Keratinocyte (primary cell): Measurements from ENCODE around the gene TMEFF2. TPM values are rescaled to one million over a fixed set of nuclear protein-coding genes. Genes with fewer than 3 reads are reported as not detected.

Experiments used
- DNase-seq: peaks from one replicate; pipeline ENCODE4 v3.0.0-alpha.2; 2011; ENCODE audit warnings: low read depth, missing footprints, low spot score
- FAIRE-seq: peaks from 2 replicates; lab custom pipeline; 2011; peaks lifted over from hg19 to GRCh38; lab: Jason Lieb, UNC
- H2AFZ ChIP-seq: 2 replicates; pipeline ENCODE4 v1.6.0; 2012; ENCODE audit warnings: low read length, control low read depth, inconsistent platforms; ENCODE audit not compliant: control insufficient read depth
- H3K27ac ChIP-seq: 2 replicates; pipeline ENCODE4 v1.5.1; 2011; ENCODE audit warnings: low read length; ENCODE audit not compliant: control insufficient read depth, insufficient read depth
- H3K27me3 ChIP-seq: 3 replicates; pipeline ENCODE4 v1.6.0; 2011; ENCODE audit warnings: low read length; ENCODE audit not compliant: control insufficient read depth, insufficient read depth; ENCODE audit errors: extremely low read depth
- H3K36me3 ChIP-seq, 2 experiments: 2 replicates in 1 of 2; 3 replicates in 1 of 2; pipeline ENCODE4 v1.5.1; 2011; ENCODE audit warnings: low read length in 2 of 2, mild to moderate bottlenecking in 1 of 2; ENCODE audit not compliant: control insufficient read depth in 2 of 2, insufficient read depth in 2 of 2; ENCODE audit errors: extremely low read depth in 1 of 2
- H3K4me1 ChIP-seq: 3 replicates; pipeline ENCODE4 v1.5.1; 2011; ENCODE audit warnings: low read length; ENCODE audit not compliant: control insufficient read depth, insufficient read depth; ENCODE audit errors: extremely low read depth
- H3K4me2 ChIP-seq: 3 replicates; pipeline ENCODE4 v1.6.0; 2011; ENCODE audit warnings: low read depth, low read length; ENCODE audit not compliant: control insufficient read depth, insufficient read depth; ENCODE audit errors: extremely low read depth
- H3K4me3 ChIP-seq, 3 experiments: fragments of 200-600 bp in 1 of 3; sonication (generic) in 1 of 3; 2 replicates in 2 of 3; 3 replicates in 1 of 3; pipeline ENCODE4 v1.5.1; 2011 to 2016; ENCODE audit warnings: low read length in 3 of 3, mild to moderate bottlenecking in 3 of 3, control low read depth in 2 of 3, inconsistent platforms in 1 of 3, low read depth in 1 of 3, mixed read lengths in 1 of 3, mixed run types in 1 of 3, moderate library complexity in 1 of 3; ENCODE audit not compliant: control insufficient read depth in 2 of 3, insufficient read depth in 2 of 3; ENCODE audit errors: extremely low read depth in 1 of 3
- H3K79me2 ChIP-seq: 2 replicates; pipeline ENCODE4 v1.6.0; 2012; ENCODE audit warnings: low read length; ENCODE audit not compliant: control insufficient read depth, insufficient read depth
- H3K9ac ChIP-seq: 3 replicates; pipeline ENCODE4 v1.6.0; 2011; ENCODE audit warnings: low read length; ENCODE audit not compliant: control insufficient read depth, insufficient read depth; ENCODE audit errors: extremely low read depth
- H3K9me1 ChIP-seq: 3 replicates; pipeline ENCODE4 v1.6.0; 2011; ENCODE audit warnings: low read length; ENCODE audit not compliant: control insufficient read depth, insufficient read depth; ENCODE audit errors: extremely low read depth
- H3K9me3 ChIP-seq: 2 replicates; pipeline ENCODE4 v1.5.1; 2012; ENCODE audit warnings: low read depth, low read length; ENCODE audit not compliant: control insufficient read depth
- H4K20me1 ChIP-seq: 3 replicates; pipeline ENCODE4 v1.6.0; 2011; ENCODE audit warnings: low read length; ENCODE audit not compliant: control insufficient read depth, insufficient read depth; ENCODE audit errors: extremely low read depth
- EZH2 ChIP-seq: IDR thresholded peaks from one replicate; pipeline ENCODE4 v1.6.1; 2012; ENCODE audit warnings: inconsistent platforms, mild to moderate bottlenecking, low read length, moderate library complexity
- dilution Hi-C: fragments of 300-500 bp; cut with MboI; formaldehyde crosslinking; loops from one replicate; pipeline ENCODE4 v1.7.0; 2020; ENCODE audit warnings: low sequenced_read_pairs; ENCODE audit not compliant: extremely low pct_ligation_motif_present
- polyA plus RNA-seq, 5 experiments: library from polyadenylated mRNA; depleted of rRNA in 3 of 5; stranded (reverse) in 3 of 5; stranded (forward) in 1 of 5; unstranded in 1 of 5; fragments of >200 nt; gene quantifications; 1 replicate in 1 of 5; 2 replicates in 3 of 5; 3 replicates in 1 of 5; pipeline versions ENCODE4 v1.2.1 to v1.2.3, GENCODE V29; 2011 to 2012; ENCODE audit warnings: missing spikeins in 2 of 5, low read depth in 1 of 5, low replicate concordance in 1 of 5
- TF ChIP-seq, protein P1 (sequence below), 3 experiments: IDR thresholded peaks in 1 of 3; conservative IDR thresholded peaks in 1 of 3; optimal IDR thresholded peaks in 1 of 3; 2 replicates in 2 of 3; 3 replicates in 1 of 3; pipeline versions ENCODE3 to v1.5.1; 2011; ENCODE audit warnings: low read length in 3 of 3, mild to moderate bottlenecking in 3 of 3, moderate library complexity in 2 of 3, control low read depth in 1 of 3, inconsistent platforms in 1 of 3; ENCODE audit not compliant: insufficient read depth in 2 of 3; ENCODE audit errors: extremely low read depth in 1 of 3

The TMEFF2 gene
- polyA plus RNA-seq, 1 donor (not counting 4 experiments of a cell fraction or from before 2014, with no cell fraction given): not detected

DNA sequence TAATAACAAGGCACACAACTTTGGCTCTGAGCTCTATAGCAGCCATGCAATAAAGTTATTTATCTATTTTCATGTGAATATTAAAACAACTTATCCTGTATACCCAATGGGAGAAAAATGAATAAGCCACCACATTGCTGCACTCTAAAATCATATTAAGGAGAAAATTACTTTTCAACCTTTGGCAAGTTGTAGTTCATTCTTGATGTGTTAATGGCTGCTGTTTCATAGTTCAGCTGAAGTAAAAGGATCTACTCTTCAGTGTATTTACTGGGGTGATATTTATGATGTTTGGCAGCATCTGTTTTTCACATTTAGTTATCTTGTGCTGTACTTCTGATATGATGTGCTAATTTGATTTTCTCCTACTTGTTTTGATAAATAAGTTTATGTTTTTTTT lies 71.8 kb downstream of the TMEFF2 start:
- no peak for DNase-seq
- no peaks in the 10 kb centered on the region for H3K27me3 ChIP-seq
- dilution Hi-C loops: no loop called here
- H2AFZ ChIP-seq: no peak overlapping the region
- H3K9me3 ChIP-seq: no peaks in the 10 kb centered on the region
- no peak for FAIRE-seq
- no peak overlapping the region for H3K9ac ChIP-seq
- peaks cover 8% of the 10 kb centered on the region for H3K4me1 ChIP-seq
- no peak overlapping the region for H3K4me3 ChIP-seq
- TF ChIP-seq, protein P1, sequence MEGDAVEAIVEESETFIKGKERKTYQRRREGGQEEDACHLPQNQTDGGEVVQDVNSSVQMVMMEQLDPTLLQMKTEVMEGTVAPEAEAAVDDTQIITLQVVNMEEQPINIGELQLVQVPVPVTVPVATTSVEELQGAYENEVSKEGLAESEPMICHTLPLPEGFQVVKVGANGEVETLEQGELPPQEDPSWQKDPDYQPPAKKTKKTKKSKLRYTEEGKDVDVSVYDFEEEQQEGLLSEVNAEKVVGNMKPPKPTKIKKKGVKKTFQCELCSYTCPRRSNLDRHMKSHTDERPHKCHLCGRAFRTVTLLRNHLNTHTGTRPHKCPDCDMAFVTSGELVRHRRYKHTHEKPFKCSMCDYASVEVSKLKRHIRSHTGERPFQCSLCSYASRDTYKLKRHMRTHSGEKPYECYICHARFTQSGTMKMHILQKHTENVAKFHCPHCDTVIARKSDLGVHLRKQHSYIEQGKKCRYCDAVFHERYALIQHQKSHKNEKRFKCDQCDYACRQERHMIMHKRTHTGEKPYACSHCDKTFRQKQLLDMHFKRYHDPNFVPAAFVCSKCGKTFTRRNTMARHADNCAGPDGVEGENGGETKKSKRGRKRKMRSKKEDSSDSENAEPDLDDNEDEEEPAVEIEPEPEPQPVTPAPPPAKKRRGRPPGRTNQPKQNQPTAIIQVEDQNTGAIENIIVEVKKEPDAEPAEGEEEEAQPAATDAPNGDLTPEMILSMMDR (optimal IDR thresholded peaks at IDR 0.05 in 1 of 3, IDR thresholded peaks at IDR 0.05 in 1 of 3, conservative IDR thresholded peaks at IDR 0.05 in 1 of 3; ENCODE audit: extremely low read depth in 1 of 3, insufficient read depth in 2 of 3, low read length in 3 of 3): no peak
- TF ChIP-seq EZH2: no peak
- no peaks in the 10 kb centered on the region for H3K36me3 ChIP-seq
- no peaks in the 10 kb centered on the region for H4K20me1 ChIP-seq
- no peaks in the 10 kb centered on the region for H3K9me1 ChIP-seq
- H3K27ac ChIP-seq: no peak overlapping the region
- no peaks in the 10 kb centered on the region for H3K79me2 ChIP-seq
- H3K4me2 ChIP-seq: no peak overlapping the region

DNA sequence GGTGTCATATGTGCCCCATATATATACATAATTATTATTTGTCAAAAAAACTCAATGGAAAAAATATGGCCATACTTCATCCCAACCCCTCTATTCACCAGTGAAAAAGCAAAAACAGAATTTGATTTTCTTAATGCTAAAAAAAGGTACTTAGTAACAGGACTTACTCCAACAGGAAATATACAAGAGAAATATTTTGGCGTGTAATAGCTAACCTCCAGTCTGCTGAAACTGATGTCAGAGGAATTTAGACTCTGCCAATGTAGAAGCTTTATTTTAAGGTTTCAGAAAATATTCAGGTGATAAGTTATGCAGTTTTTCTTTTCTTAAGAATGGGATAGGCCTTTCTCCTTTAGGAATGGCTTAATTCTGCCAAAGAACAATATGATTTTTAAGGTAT lies 72.6 kb downstream of the TMEFF2 start:
- no peak overlapping the region for H3K4me3 ChIP-seq
- no peak overlapping the region for H3K27ac ChIP-seq
- FAIRE-seq: no peak

More for the DNA sequence above, 72.6 kb downstream of the TMEFF2 start:
- Histone ChIP-seq H3K4me2 (no peak overlapping the region), H3K79me2 (no peaks in the 10 kb centered on the region), H3K36me3 (no peaks in the 10 kb centered on the region), H2AFZ (no peak overlapping the region), H3K27me3 (no peaks in the 10 kb centered on the region), H3K9me3 (no peaks in the 10 kb centered on the region), H3K9me1 (no peaks in the 10 kb centered on the region), H3K9ac (no peak overlapping the region), H4K20me1 (no peaks in the 10 kb centered on the region), H3K4me1 (peaks cover 8% of the 10 kb centered on the region)
- no peak for DNase-seq
- dilution Hi-C loops: no loop called here
- no peak for TF ChIP-seq EZH2
- TF ChIP-seq, protein P1 (optimal IDR thresholded peaks at IDR 0.05 in 1 of 3, IDR thresholded peaks at IDR 0.05 in 1 of 3, conservative IDR thresholded peaks at IDR 0.05 in 1 of 3; ENCODE audit: extremely low read depth in 1 of 3, insufficient read depth in 2 of 3, low read length in 3 of 3): no peak
